ENCODE measurements around the gene SAMD15. TPM values are rescaled to one million over a fixed set of nuclear protein-coding genes. Genes with fewer than 3 reads are reported as not detected.
"Not testable (repeated sequence)": the region's sequence is repeated elsewhere in the genome, so short reads cannot be mapped to it uniquely, and the experiment has no call there.

SAMD15 gene
- total RNA-seq, 1 donor from 2014 or later: not detected

- intact Hi-C loops (cut with micrococcal nuclease): loop anchor here (1.0 to 5.0 kb wide), 3 partner anchors 73 to 241 kb away; partner anchors contain the start of gene SPTLC2
These were observed 1.0 kb upstream of the SAMD15 start for GRCh38 chr14:77375973-77376770.

GRCh38 chr14:77377502-77377844, 294 bp downstream of the SAMD15 start:
- intact Hi-C loops (cut with micrococcal nuclease): loop anchor here (1.0 to 5.0 kb wide), 9 partner anchors 56 to 423 kb away; partner anchors contain the start of genes ADCK1, ALKBH1, CIPC and GSTZ1

GRCh38 chr14:77378701-77379100, 1.5 kb downstream of the SAMD15 start:
- intact Hi-C loops (cut with micrococcal nuclease): loop anchor here (5.0 kb wide), 1 partner anchor 174 kb away; no protein-coding TSS in a partner anchor

- intact Hi-C loops (cut with micrococcal nuclease): no loop called here
These were observed 13.0 kb downstream of the SAMD15 start for GRCh38 chr14:77390188-77390587.

GRCh38 chr14:77400216-77400615, 23.0 kb downstream of the SAMD15 start:
- intact Hi-C loops (cut with micrococcal nuclease): no loop called here

GRCh38 chr14:77403768-77404167, 26.6 kb downstream of the SAMD15 start:
- intact Hi-C loops (cut with micrococcal nuclease): no loop called here

GRCh38 chr14:77406086-77406485, 28.9 kb downstream of the SAMD15 start:
- intact Hi-C loops (cut with micrococcal nuclease): no loop called here

- intact Hi-C loops (cut with micrococcal nuclease): no loop called here
These were observed 29.5 kb downstream of the SAMD15 start for GRCh38 chr14:77406718-77407117.

- intact Hi-C loops (cut with micrococcal nuclease): no loop called here
These were observed 30.0 kb downstream of the SAMD15 start for GRCh38 chr14:77407158-77407557.

GRCh38 chr14:77409131-77409533, 32.0 kb downstream of the SAMD15 start:
- intact Hi-C loops (cut with micrococcal nuclease): no loop called here

- intact Hi-C loops (cut with micrococcal nuclease): not testable (repeated sequence)
These were observed 38.3 kb downstream of the SAMD15 start for GRCh38 chr14:77415403-77416030.

GRCh38 chr14:77416098-77416497, 38.9 kb downstream of the SAMD15 start:
- intact Hi-C loops (cut with micrococcal nuclease): not testable (repeated sequence)

- intact Hi-C loops (cut with micrococcal nuclease): no loop called here
These were observed 39.7 kb downstream of the SAMD15 start for GRCh38 chr14:77416836-77417235.

- intact Hi-C loops (cut with micrococcal nuclease): no loop called here
These were observed 44.0 kb downstream of the SAMD15 start for GRCh38 chr14:77421201-77421600.

GRCh38 chr14:77423423-77423822, 46.2 kb downstream of the SAMD15 start, which contains the start of gene NOXRED1:
Gene NOXRED1, minus strand, starts transcription at chr14:77423523. Its CDS starts 634 bp downstream, at chr14:77422889.
- intact Hi-C loops (cut with micrococcal nuclease): no loop called here

- intact Hi-C loops (cut with micrococcal nuclease): no loop called here
These were observed 47.7 kb downstream of the SAMD15 start for GRCh38 chr14:77424862-77425261.

- intact Hi-C loops (cut with micrococcal nuclease): no loop called here
These were observed 49.2 kb downstream of the SAMD15 start for GRCh38 chr14:77426396-77426795.

GRCh38 chr14:77436042-77436441, 58.9 kb downstream of the SAMD15 start:
- intact Hi-C loops (cut with micrococcal nuclease): no loop called here

- intact Hi-C loops (cut with micrococcal nuclease): no loop called here
These were observed 61.4 kb downstream of the SAMD15 start for GRCh38 chr14:77438596-77438995.

GRCh38 chr14:77439861-77440260, 62.7 kb downstream of the SAMD15 start:
- intact Hi-C loops (cut with micrococcal nuclease): no loop called here
